Bone marrow (tissue), 2 donors: ENCODE data around the gene AIM2.

Experiments used
- DNase-seq, 2 donors: peaks; one replicate each; lab custom pipeline; 2025; lab: John Stamatoyannopoulos, UW

The AIM2 gene

GRCh38 chr1:159015440-159015909 lies 61.1 kb downstream of the AIM2 start:
- DNase-seq, result peak in 1 of 2 donors; percentile 95

GRCh38 chr1:159014851-159015250 lies 61.7 kb downstream of the AIM2 start:
- DNase-seq, result no peak

- DNase-seq, result no peak
Observed at GRCh38 chr1:159014003-159014571, 62.5 kb downstream of the AIM2 start.

- peak in 1 of 2 donors; percentile 11 for DNase-seq
Observed at GRCh38 chr1:159012495-159012894, 64.1 kb downstream of the AIM2 start.
